Osteocyte (in vitro differentiated cells): Measurements from ENCODE around the gene TNRC6A. TPM values are rescaled to one million over a fixed set of nuclear protein-coding genes. Genes with fewer than 3 reads are reported as not detected.

ENCODE experiments used
- DNase-seq: peaks from one replicate; pipeline ENCODE4 v3.0.0; 2021; ENCODE audit warnings: mixed read lengths; ENCODE audit not compliant: unreplicated experiment; ENCODE audit errors: extremely low spot score
- H3K27ac Mint-ChIP-seq: one replicate; pipeline ENCODE4 v1.8.0; 2021; ENCODE audit warnings: mild to moderate bottlenecking, mixed read lengths; ENCODE audit not compliant: unreplicated experiment
- H3K27me3 Mint-ChIP-seq: one replicate; pipeline ENCODE4 v1.8.0; 2021; ENCODE audit warnings: mixed read lengths; ENCODE audit not compliant: unreplicated experiment
- H3K36me3 Mint-ChIP-seq: one replicate; pipeline ENCODE4 v1.8.0; 2021; ENCODE audit warnings: mixed read lengths; ENCODE audit not compliant: unreplicated experiment
- H3K4me1 Mint-ChIP-seq: one replicate; pipeline ENCODE4 v1.8.0; 2021; ENCODE audit warnings: mixed read lengths; ENCODE audit not compliant: unreplicated experiment
- H3K4me3 Mint-ChIP-seq: one replicate; pipeline ENCODE4 v1.8.0; 2021; ENCODE audit warnings: mild to moderate bottlenecking, moderate library complexity, mixed read lengths; ENCODE audit not compliant: unreplicated experiment
- H3K9me3 Mint-ChIP-seq: one replicate; pipeline ENCODE4 v1.8.0; 2021; ENCODE audit warnings: mixed read lengths; ENCODE audit not compliant: unreplicated experiment
- total RNA-seq: library from RNA; stranded (reverse); gene quantifications from 2 replicates; pipeline ENCODE4 v1.2.1, GENCODE V29; 2021
- TF ChIP-seq, protein P1 (sequence below): fragments of 200-600 bp; sonication (generic); IDR thresholded peaks from 2 replicates; pipeline ENCODE4 v1.5.0; 2021; ENCODE audit warnings: antibody characterized with exemption, mild to moderate bottlenecking, moderate library complexity

The TNRC6A gene
- total RNA-seq, 1 donor from 2014 or later, result 68.0 TPM

DNA sequence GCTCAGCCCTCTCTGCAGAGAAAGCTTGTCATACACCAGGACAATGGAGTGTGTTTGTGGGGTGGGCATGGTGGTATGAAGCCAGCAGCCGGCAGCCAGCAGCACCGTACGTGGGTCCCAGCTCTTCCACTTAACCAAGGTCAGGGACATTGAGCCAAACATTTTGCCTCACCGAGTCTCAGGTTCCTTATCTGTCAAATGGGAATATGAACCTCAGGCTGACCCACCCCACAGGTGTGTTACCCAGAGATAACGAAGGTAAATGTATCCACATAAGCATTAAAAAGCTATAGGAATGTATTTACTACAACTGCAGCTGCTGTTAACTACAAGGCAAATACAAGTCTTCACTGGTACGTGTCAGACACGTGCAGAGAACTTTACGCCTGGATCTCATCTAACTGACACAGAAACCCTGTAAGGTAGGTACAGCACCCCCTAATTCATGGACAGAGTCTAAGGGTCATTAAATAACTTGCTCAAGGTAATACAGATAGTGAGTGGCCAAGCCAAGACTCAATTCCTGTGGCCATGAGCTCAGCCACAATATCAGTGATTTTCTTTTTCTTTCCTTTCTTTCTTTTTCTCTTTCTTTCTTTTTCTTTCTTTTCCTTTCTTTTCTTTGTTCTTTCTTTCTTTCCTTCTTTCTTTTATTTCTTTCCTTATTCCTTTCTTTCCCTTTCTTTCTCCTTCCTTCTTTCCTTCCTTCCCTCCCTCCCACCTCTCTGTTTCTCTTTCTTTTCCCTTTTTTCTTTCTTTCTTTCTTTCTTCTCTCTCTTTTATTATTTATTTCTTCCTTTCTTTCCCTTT lies 117.3 kb downstream of the TNRC6A start:
- no peaks in the 10 kb centered on the region for H3K9me3 Mint-ChIP-seq
- no peak overlapping the region for H3K4me3 Mint-ChIP-seq
- no peak overlapping the region for H3K27ac Mint-ChIP-seq
- no peak for DNase-seq
- peaks cover 3% of the 10 kb centered on the region for H3K4me1 Mint-ChIP-seq
- no peaks in the 10 kb centered on the region for H3K27me3 Mint-ChIP-seq
- TF ChIP-seq, protein P1, sequence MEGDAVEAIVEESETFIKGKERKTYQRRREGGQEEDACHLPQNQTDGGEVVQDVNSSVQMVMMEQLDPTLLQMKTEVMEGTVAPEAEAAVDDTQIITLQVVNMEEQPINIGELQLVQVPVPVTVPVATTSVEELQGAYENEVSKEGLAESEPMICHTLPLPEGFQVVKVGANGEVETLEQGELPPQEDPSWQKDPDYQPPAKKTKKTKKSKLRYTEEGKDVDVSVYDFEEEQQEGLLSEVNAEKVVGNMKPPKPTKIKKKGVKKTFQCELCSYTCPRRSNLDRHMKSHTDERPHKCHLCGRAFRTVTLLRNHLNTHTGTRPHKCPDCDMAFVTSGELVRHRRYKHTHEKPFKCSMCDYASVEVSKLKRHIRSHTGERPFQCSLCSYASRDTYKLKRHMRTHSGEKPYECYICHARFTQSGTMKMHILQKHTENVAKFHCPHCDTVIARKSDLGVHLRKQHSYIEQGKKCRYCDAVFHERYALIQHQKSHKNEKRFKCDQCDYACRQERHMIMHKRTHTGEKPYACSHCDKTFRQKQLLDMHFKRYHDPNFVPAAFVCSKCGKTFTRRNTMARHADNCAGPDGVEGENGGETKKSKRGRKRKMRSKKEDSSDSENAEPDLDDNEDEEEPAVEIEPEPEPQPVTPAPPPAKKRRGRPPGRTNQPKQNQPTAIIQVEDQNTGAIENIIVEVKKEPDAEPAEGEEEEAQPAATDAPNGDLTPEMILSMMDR, result no peak
- no peaks in the 10 kb centered on the region for H3K36me3 Mint-ChIP-seq

GRCh38 chr16:24847358-24847664 lies 117.9 kb downstream of the TNRC6A start:
- TF ChIP-seq, protein P1, result no peak
- Mint-ChIP-seq H3K36me3 (no peaks in the 10 kb centered on the region), H3K4me3 (no peak overlapping the region), H3K9me3 (no peaks in the 10 kb centered on the region), H3K4me1 (peaks cover 3% of the 10 kb centered on the region), H3K27ac (no peak overlapping the region), H3K27me3 (no peaks in the 10 kb centered on the region)
- DNase-seq, result no peak

DNA sequence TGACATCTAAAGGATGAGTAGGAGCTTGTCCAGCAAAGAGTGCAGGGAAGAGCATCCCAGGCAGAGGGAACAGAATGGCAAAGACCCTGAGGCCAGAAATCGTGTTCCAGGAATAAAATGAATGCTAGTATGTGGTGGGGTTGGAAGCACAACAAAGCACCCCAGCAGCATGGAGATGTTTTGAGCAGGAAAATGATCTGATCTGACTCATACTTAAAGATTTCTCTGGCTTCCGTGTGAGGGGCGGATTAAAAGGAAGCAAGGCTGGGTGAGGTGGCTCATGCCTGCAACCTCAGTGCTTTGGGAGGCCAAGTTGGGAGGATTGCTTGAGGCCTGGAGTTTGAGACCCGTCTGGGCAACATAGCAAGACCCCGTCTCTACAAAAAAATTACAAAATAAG lies 118.6 kb downstream of the TNRC6A start:
- Mint-ChIP-seq H3K4me1 (peaks cover 3% of the 10 kb centered on the region), H3K4me3 (no peak overlapping the region), H3K27ac (no peak overlapping the region), H3K36me3 (no peaks in the 10 kb centered on the region), H3K27me3 (no peaks in the 10 kb centered on the region), H3K9me3 (no peaks in the 10 kb centered on the region)
- no peak for DNase-seq
- TF ChIP-seq, protein P1, result no peak

GRCh38 chr16:24849641-24850040 lies 120.2 kb downstream of the TNRC6A start:
- peaks cover 11% of the 10 kb centered on the region for H3K4me1 Mint-ChIP-seq
- H3K4me3 Mint-ChIP-seq, result no peak overlapping the region
- H3K27me3 Mint-ChIP-seq, result no peaks in the 10 kb centered on the region
- no peaks in the 10 kb centered on the region for H3K9me3 Mint-ChIP-seq
- H3K27ac Mint-ChIP-seq, result no peak overlapping the region
- TF ChIP-seq, protein P1, result no peak
- no peaks in the 10 kb centered on the region for H3K36me3 Mint-ChIP-seq
- DNase-seq, result no peak

DNA sequence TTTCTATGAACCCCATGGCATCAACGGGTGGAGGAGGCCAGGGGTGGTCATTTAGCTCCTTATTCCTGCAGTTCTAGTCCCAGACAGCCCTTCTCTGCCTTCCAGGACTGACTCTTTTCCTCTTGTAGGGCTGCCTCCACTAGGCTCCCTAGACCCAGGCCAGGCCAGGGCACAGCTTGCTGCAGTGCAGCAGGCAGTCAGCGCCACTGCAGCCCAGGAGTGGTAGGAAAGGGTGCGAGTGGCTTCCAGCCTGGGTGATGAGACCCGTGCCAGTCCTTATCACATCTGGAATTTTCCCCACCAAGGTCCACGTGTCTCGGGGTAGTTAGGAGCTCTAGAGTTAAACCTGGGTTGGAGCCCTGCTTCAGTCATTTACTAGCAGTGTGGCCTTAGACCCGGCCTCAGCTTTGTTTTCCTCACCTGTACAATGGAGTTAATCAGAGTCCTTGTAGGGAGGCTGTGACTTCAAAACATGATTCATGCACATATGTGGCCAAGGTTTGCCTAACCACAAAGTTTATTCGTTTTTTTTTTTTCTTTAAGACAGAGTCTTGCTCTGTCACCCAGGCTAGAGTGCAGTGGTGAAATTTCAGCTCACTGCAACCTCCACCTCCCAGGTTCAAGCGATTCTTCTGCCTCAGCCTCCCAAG lies 121.0 kb downstream of the TNRC6A start:
- DNase-seq, result no peak
- Mint-ChIP-seq H3K36me3 (no peaks in the 10 kb centered on the region), H3K4me3 (no peak overlapping the region), H3K4me1 (peaks cover 11% of the 10 kb centered on the region), H3K27me3 (no peaks in the 10 kb centered on the region), H3K9me3 (no peaks in the 10 kb centered on the region), H3K27ac (no peak overlapping the region)
- TF ChIP-seq, protein P1, result no peak
